HG02763 (cell line): ENCODE measurements around the gene PLA2R1.

ENCODE experiments used
- ATAC-seq: cut with Tn5 transposase; IDR thresholded peaks from one replicate; pipeline ENCODE4 v1.9.1; 2021; ENCODE audit warnings: mild to moderate bottlenecking, moderate library complexity; ENCODE audit not compliant: unreplicated experiment

Gene PLA2R1

GRCh38 chr2:159897720-159898119 lies 164.7 kb downstream of the PLA2R1 start:
- ATAC-seq = no peak

- ATAC-seq = no peak
These were observed 165.3 kb downstream of the PLA2R1 start for GRCh38 chr2:159897081-159897480.

GRCh38 chr2:159895258-159896065 lies 167.0 kb downstream of the PLA2R1 start:
- ATAC-seq = peak; percentile 43

- no peak for ATAC-seq
These were observed 168.1 kb downstream of the PLA2R1 start for GRCh38 chr2:159894145-159894838.

GRCh38 chr2:159892990-159893810 lies 169.2 kb downstream of the PLA2R1 start:
- no peak for ATAC-seq

GRCh38 chr2:159891917-159892730 lies 170.3 kb downstream of the PLA2R1 start:
- peak; percentile 35 for ATAC-seq

GRCh38 chr2:159891267-159891588 lies 171.2 kb downstream of the PLA2R1 start:
- ATAC-seq = no peak

- peak; percentile 40 for ATAC-seq
These were observed 171.7 kb downstream of the PLA2R1 start for GRCh38 chr2:159890551-159891266.

GRCh38 chr2:159882130-159882745 lies 180.2 kb downstream of the PLA2R1 start:
- ATAC-seq = no peak
